NCI-H345 treated with DMSO at 0.1 percent for 48 hours (cell line): ENCODE measurements around the gene NOTCH4.
A peak's percentile ranks its signal among the peaks of the same experiment; 100 is the strongest.

ENCODE experiments used
- DNase-seq: peaks from one replicate; lab custom pipeline; 2025; ENCODE audit not compliant: unreplicated experiment; lab: John Stamatoyannopoulos, UW

NOTCH4 gene

GRCh38 chr6:32183030-32183429 lies 40.8 kb downstream of the NOTCH4 start:
- DNase-seq: no peak

DNA sequence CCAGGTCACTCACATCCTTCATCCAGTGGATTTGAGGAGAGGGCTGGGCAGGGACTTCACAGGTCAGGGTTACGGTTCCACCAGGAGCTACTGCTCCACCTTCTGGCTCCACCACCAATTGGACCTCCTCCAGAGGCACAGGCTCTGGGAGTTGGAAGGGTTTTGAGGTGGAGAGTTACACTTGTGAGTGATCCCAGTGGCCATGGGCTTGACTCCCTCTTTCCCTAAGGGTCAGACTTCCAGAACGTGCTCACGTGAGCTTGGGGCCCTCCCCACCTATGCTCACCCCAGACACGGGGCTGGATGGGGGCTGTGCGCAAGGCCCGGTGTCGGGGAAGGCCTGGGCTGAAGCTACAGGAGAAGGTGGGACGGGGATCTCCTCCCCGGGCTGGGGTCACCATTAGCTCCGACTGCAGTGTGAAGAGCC lies 41.3 kb downstream of the NOTCH4 start:
- DNase-seq: no peak

DNA sequence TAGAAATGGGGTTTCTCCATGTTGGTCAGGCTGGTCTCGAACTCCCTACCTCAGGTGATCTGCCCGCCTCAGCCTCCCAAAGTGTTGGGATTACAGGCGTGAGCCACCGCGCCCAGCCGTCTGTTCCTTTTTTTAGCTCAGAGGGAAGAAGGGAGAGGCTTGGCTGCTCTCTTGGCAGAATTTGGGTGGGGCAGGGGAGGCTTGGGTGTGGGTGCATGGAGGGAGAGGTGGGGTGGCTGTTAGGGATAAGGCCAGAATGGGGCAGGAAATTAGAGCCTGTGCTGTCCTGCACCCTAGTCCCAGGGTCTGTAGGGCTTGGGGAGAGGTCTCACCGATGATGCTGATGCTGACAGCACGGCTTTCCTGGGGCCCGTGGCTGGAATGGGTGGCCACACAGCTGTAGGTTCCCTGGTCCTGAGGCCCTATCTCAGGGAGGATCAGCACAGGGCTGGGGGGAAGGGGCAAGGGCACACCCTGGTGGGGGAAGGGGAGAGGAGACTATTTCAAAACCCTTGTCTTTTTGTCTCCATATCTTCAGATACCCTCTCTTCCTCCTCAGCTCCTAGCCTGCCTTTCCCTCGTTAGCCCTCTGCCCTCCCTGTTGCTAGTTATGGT lies 41.8 kb downstream of the NOTCH4 start:
- DNase-seq: no peak

DNA sequence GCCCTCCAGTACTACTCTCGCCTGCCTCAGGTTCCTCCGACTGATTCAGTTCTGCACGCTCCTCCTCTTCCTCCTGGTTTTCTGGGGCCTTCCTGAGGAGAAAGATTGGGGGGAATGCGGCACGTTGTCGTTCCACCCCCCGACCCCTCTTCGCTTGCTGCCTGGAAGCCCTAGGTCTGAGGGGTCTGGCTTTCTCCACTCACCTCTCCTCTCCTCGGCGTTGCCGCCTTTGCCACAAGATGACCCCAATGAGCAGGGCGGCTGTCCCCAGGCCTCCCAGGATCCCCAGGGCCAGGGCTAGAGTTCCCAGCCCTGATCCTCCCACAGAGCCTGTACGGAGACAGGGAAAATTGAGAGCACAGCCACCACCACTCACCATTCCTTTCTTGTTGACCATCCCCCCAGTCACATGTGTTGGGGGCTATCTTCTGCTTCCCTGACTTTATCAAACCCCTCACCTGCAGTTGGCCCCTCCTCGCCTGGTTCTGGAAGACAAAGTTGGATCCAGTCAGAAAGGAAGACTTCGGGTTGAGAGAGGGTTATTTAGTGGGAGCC lies 42.6 kb downstream of the NOTCH4 start:
- no peak for DNase-seq

- DNase-seq: no peak
These were observed 44.0 kb downstream of the NOTCH4 start for GRCh38 chr6:32179766-32180405.

DNA sequence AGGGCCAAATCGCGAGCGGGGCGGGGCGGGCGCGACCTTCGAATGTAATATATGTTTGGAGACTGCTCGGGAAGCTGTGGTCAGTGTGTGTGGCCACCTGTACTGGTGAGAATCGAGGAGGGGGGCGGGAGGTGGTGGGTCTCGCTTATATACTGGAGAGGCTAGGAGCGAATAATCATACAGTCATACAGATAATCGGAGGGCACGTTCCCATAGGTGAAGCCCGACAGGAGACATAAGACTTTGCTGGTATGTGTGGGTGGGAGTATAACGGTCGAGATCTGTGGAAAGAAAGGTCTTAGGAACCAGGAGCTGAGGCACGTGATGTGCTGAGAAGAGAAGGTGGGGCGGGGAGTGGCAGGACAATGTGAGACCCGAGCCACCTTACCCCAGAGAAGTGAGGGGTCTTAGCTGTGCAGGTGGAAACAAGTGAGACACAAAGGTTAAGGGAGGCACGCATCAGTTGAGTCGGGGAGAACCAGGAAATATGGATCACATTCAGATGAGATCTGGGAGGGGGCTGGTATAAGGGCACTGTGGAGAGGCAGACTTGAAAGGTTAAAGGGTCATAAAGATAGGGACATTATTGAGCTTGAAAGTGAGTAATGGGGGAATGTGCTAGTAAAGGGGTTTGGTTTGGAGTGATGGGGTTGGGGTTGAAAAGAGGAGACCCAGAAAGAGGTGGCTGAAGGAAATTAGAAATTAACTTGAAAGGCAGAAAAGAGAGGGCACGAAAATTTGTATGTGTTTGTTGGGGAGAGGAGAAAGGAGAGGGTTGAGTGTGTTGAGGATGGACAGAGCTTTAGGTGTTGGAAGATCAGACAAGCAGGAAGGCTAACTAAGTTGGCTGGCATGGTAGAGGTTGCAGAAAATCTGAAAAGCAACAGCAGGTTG lies 45.1 kb downstream of the NOTCH4 start:
- DNase-seq: no peak

DNA sequence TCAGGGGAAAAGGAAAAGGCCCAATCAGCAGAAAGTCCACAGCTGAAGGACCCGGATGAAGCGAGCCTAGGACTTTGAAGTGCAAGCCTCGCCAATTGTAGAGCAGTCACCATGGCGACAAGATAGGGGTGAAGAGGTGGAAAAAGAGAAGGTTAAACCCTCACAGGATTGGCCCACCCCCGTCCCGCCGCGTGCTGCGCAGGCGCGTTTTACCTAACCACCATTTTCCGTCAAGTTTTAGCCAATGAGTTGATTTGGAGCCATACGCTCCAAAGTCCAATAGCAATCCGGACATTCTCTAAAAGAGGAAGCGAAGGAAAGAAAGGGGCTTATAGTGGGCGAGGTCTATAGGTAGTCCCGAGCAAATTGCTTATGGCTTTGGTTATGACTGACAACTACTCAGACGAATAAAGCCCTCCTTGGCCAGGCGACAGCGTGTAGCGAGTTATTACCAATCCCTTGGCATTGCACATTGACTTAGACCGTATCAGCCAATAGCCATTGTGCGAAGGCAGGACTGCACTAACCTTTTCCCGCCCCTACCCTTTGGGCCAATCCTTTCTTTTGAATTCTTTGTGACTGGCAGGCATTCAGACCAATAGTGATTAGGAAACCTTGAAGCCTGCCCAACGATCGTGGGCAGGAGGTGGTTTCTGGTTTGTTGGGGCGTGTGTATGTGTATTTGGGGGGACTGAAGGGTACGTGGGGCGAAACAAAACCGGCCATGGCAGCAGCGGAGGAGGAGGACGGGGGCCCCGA lies 45.9 kb downstream of the NOTCH4 start, which contains the start of gene RNF5:
RNF5 (plus strand) TSS at position 618 of the 759 bp plus-strand sequence; CDS start at position 725, 107 bp downstream.
- peak; percentile 99 for DNase-seq

- DNase-seq: peak; percentile 85
These were observed 46.6 kb downstream of the NOTCH4 start for GRCh38 chr6:32177183-32177787.

DNA sequence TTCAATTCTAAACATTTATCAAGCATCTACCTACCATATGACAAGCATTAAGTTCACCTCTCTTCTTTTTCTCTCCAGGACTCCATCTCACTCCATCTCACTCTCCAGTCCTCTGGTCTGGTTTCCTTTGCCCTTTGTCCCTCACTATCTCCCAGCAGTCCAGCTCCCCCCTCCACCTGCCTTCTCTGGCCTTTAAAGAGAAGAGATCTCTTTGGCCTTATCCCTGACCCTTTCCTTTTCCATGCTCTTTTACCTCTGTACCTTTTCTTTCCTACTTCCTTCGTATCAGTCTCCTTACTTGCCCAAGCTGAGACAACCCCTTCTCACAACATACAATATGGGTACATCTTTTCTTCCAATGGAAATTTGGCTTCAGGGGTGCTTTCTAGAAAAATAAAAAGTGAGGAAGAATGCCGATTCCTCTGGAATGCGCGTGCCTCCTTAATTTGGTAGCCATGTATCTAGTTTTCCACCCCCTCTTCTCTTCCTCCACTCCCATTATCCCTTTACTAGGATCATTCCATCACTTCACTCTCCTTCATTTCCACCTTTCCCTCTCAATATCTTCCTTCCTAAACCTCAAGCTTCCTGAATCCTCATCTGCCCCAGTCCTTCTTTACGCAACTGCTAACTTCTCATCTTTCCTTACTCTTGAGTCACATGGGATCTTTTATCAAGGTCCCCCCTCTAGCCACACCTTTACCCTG lies 47.2 kb downstream of the NOTCH4 start:
- DNase-seq: peak; percentile 41

DNA sequence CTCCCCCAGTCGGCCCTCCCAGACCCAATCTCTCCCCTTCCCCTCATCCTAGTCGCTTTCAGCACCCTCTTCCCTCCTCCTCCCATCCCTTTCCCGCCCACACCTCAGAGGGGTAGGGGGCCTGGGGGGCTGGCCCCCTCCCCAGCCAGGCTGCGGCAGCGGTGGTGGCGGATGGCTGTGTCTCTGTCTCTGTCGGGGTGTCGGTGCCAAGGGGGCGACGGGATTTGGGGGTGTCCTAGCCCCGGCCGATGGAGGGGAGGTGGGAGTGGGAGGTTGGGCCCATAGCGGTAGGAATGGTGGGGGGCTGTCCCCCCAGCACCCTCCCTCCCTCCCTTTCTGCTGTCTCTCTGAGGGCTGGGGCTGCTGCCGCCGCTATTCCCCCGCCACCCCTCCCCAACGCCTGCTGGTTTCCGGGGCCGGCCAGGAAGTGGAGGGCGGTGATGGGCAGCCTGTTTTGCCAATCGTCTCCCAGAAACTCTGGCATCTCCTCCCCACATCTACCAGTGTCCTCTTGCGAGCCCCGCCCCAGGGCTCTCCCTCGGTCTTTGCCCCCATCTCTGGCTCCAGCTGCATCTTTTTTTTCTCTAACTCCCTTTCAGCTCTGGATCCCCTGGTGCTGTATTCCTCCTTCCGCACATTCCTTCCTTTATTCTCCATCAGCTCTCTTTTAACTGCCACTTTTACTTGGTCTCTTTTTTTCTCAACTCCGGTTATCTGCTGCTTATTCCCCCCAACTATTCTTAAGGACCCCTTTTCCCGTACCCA lies 48.0 kb downstream of the NOTCH4 start, which contains the start of gene AGPAT1:
AGPAT1 (minus strand) TSS at position 374 of the 765 bp plus-strand sequence. CDS start 4,588 bp downstream, outside the sequence.
- DNase-seq: peak; percentile 84

- DNase-seq: no peak
These were observed 48.6 kb downstream of the NOTCH4 start for GRCh38 chr6:32175322-32175710.

DNA sequence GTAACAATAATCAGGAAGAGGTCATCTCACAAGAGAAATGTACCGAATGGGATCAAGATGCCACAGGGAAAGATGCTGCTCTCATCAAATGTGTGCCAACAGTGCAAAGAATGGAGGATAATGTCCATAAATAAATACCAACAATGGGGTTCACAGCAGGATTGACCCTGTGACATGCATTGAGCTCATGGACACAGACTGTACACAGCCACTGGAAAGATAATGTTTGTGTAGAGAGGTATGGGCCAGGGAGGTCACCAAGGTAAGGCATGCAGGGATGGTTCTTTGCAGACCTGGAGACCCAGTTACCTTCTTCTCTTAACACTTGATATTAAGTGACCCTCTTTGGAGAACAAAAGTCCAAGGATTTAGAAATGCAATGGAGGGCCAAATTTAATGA lies 49.5 kb downstream of the NOTCH4 start:
- no peak for DNase-seq

GRCh38 chr6:32173051-32173727 lies 50.7 kb downstream of the NOTCH4 start:
- no peak for DNase-seq

DNA sequence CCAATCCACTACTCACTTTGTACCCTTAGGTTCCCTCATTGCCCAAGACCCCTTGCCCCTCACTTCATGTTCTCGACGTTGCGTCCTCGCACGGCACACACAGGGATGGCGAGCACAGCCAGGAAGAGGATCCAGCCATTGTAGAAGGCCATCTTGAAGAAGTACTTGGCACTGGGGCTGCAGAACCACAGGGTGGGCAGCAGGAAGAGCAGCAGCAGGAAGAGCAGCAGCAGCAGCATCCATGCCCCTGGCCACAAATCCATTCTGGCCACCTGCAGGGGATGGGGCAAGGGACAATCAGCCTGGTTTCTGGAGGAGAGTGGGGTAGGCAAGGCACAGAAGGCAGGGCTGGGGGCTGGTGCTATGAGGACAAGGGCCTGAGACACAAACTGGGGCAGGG lies 52.6 kb downstream of the NOTCH4 start:
- no peak for DNase-seq

DNA sequence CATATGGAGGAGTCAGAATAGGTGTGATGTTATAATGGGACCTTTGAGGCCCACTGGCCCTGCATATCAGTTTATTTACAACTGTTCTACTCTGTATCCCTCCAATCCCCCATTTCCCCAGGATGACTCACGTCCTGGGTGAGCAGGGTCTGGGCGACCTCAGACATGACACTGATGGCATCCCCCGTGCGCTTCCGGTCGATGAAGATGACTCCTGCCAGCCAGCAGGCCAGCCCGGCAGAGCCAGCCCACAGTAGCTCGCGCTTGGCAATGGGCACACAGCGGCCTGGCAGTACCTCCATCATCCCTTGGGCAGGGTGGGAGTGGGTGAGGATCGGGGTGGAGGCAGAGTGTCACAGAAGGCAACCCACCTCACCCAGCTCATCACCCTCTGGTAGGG lies 53.6 kb downstream of the NOTCH4 start:
- DNase-seq: no peak

- no peak for DNase-seq
These were observed 54.9 kb downstream of the NOTCH4 start for GRCh38 chr6:32168807-32169591.

DNA sequence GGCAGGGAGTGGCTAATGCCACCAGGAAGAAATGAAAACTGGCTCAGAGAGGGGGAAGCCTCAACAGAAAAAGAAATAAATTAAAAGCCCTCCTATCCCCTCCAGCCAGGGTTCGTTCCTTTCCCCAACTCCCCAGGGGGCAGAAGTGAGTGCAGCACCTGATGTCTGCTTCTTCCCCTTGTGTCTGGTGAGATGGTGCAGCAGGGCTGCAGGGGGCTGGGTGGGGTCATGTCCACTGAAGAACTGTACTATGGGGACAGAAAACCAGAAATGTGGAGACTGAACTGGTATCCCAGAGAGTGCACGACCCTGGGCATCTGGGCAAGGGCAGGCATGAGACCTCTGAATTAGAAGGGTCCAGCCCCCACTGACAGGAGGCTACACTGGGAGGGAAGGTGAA lies 55.5 kb downstream of the NOTCH4 start:
- no peak for DNase-seq
